ENCODE results near the gene ITM2A. TPM values are rescaled to one million over a fixed set of nuclear protein-coding genes. Genes with fewer than 3 reads are reported as not detected.

ITM2A gene
- total RNA-seq, 1 donor from 2014 or later: not detected

DNA sequence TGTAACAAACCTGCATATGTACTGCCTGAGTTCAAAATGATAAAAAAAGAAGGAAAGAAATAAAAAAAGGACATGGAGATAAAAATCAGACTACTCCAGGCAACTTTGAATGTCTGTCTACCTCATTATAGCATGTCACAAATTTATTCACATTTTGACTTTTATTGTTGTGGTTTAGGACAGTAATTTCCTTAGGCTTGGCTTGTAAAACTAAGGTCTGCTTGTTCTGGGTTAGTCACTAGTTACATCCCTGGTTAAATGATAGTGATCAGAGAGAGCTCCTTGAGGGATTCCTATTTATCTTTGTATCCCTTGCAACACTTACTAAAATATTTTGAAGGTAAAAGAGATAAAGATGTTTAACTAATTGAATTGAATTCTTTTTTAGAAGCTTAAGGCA lies 42.5 kb upstream of the ITM2A start:
- TF ChIP-seq, protein P1, sequence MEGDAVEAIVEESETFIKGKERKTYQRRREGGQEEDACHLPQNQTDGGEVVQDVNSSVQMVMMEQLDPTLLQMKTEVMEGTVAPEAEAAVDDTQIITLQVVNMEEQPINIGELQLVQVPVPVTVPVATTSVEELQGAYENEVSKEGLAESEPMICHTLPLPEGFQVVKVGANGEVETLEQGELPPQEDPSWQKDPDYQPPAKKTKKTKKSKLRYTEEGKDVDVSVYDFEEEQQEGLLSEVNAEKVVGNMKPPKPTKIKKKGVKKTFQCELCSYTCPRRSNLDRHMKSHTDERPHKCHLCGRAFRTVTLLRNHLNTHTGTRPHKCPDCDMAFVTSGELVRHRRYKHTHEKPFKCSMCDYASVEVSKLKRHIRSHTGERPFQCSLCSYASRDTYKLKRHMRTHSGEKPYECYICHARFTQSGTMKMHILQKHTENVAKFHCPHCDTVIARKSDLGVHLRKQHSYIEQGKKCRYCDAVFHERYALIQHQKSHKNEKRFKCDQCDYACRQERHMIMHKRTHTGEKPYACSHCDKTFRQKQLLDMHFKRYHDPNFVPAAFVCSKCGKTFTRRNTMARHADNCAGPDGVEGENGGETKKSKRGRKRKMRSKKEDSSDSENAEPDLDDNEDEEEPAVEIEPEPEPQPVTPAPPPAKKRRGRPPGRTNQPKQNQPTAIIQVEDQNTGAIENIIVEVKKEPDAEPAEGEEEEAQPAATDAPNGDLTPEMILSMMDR (IDR thresholded peaks at IDR 0.05): no peak
- no peak for DNase-seq (ENCODE audit: low spot score)
- Mint-ChIP-seq H3K4me1 (ENCODE audit: low read depth) (no peaks in the 10 kb centered on the region), H3K36me3 (ENCODE audit: low read depth) (no peaks in the 10 kb centered on the region), H3K27me3 (ENCODE audit: low read depth) (no peaks in the 10 kb centered on the region), H3K4me3 (ENCODE audit: unreplicated experiment) (no peak overlapping the region), H3K9me3 (ENCODE audit: low read depth) (peaks cover 14% of the 10 kb centered on the region), H3K27ac (ENCODE audit: unreplicated experiment) (no peak overlapping the region)

DNA sequence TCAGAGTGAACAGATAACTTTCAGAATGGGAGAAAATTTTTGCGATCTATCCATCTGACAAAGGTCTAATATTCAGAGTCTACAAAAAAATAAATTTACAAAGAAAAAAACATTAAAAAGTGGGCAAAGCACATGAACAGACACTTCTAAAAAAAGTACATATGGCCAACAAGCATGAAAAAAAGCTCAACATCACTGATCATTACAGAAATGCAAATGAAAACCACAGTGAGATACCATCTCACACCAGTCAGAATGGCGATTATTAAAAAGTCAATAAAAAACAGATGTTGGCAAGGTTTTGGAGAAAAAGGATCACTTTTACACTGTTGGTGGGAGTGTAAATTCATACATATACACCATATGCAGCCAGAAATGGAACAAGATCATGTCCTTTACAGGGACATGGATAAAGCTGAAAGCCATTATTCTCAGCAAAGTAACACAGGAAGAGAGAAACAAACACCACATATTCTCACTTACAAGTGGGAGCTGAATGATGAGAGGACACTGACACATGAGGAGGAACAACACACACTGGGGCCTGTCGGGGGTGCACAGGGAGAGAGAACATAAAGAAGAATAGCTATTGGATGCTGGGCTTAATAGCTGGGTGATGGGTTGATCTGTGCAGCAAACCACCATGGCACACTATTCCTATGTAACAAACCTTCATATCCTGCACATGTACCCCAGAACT lies 41.6 kb upstream of the ITM2A start:
- H3K9me3 Mint-ChIP-seq (ENCODE audit: low read depth): peaks cover 15% of the 10 kb centered on the region
- H3K36me3 Mint-ChIP-seq (ENCODE audit: low read depth): no peaks in the 10 kb centered on the region
- no peak overlapping the region for H3K4me3 Mint-ChIP-seq (ENCODE audit: unreplicated experiment)
- H3K4me1 Mint-ChIP-seq (ENCODE audit: low read depth): no peaks in the 10 kb centered on the region
- H3K27ac Mint-ChIP-seq (ENCODE audit: unreplicated experiment): no peak overlapping the region
- no peak for DNase-seq (ENCODE audit: low spot score)
- no peaks in the 10 kb centered on the region for H3K27me3 Mint-ChIP-seq (ENCODE audit: low read depth)
- TF ChIP-seq, protein P1 (IDR thresholded peaks at IDR 0.05): no peak

DNA sequence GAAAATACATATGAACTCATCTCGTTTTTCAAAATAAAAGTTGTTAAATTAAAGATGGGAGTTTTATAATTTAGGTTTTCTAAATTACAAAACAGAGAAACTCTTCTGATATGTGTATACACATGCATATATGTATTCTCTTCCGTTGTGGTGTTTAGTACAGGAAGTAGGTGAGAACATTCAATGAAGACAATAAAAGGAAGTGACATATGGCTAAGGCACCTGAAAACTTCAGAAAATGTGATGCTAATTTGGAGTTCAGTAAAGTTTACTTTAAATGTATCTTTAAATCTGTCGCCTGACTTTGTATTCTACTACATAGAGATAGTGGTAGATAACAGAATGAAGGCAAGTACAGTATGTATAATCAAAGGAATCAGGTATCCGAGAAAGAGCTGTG lies 33.5 kb upstream of the ITM2A start:
- Mint-ChIP-seq H3K27ac (ENCODE audit: unreplicated experiment) (no peak overlapping the region), H3K4me3 (ENCODE audit: unreplicated experiment) (no peak overlapping the region), H3K4me1 (ENCODE audit: low read depth) (no peaks in the 10 kb centered on the region), H3K36me3 (ENCODE audit: low read depth) (no peaks in the 10 kb centered on the region), H3K27me3 (ENCODE audit: low read depth) (no peaks in the 10 kb centered on the region), H3K9me3 (ENCODE audit: low read depth) (peaks cover 14% of the 10 kb centered on the region)
- TF ChIP-seq, protein P1 (IDR thresholded peaks at IDR 0.05): no peak
- DNase-seq (ENCODE audit: low spot score): no peak

DNA sequence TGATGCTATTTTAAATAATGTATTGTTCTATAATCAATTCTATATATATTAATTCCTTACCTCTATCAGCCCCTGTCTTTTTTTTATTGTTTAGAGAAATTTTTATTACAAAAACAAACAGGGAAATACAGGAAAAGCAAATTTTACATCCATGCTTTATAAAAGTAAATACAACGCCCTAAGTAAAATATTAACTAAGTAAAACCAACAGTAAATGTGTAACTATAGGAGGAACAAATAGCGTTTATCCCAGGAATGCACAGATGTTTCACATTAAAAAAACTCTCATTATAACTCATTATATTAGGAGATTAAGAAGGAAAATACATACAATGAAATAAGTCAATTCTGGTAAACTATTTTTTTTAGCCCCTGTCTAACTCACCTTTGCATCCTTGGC lies 8.2 kb upstream of the ITM2A start:
- no peak for DNase-seq (ENCODE audit: low spot score)
- H3K27ac Mint-ChIP-seq (ENCODE audit: unreplicated experiment): no peak overlapping the region
- H3K27me3 Mint-ChIP-seq (ENCODE audit: low read depth): no peaks in the 10 kb centered on the region
- H3K36me3 Mint-ChIP-seq (ENCODE audit: low read depth): no peaks in the 10 kb centered on the region
- H3K9me3 Mint-ChIP-seq (ENCODE audit: low read depth): peaks cover 25% of the 10 kb centered on the region
- TF ChIP-seq, protein P1 (IDR thresholded peaks at IDR 0.05): no peak
- no peak overlapping the region for H3K4me3 Mint-ChIP-seq (ENCODE audit: unreplicated experiment)
- H3K4me1 Mint-ChIP-seq (ENCODE audit: low read depth): no peaks in the 10 kb centered on the region

DNA sequence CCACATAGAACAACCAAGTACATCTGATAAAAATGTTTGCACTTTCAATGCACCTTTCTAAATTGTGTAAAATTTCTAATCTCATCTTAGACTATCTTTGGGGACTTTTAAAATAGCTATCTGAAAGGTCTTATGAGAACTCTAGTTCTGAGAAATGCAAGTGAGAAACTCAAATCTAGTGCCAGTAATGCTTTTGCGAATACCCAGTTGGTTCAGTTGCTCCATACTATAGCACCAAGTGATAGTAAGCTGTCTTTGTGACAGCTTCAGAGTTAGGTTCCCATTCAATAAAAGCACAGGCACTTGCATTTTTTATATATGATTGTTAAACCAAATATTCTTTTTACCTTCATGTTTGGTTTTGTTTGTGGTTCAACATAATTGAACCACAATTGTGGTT lies 4.5 kb upstream of the ITM2A start:
- Mint-ChIP-seq H3K27me3 (ENCODE audit: low read depth) (no peaks in the 10 kb centered on the region), H3K4me1 (ENCODE audit: low read depth) (peaks cover 5% of the 10 kb centered on the region), H3K27ac (ENCODE audit: unreplicated experiment) (no peak overlapping the region), H3K36me3 (ENCODE audit: low read depth) (no peaks in the 10 kb centered on the region), H3K9me3 (ENCODE audit: low read depth) (peaks cover 26% of the 10 kb centered on the region), H3K4me3 (ENCODE audit: unreplicated experiment) (no peak overlapping the region)
- no peak for DNase-seq (ENCODE audit: low spot score)
- TF ChIP-seq, protein P1 (IDR thresholded peaks at IDR 0.05): no peak
